HTERT RPE-1 (cell line): Measurements from ENCODE around the gene ANKRD60.

ENCODE experiments used
- in situ Hi-C: fragments of 300-500 bp; cut with MboI; formaldehyde crosslinking; loops from 4 replicates; pipeline ENCODE4 v1.14.3; 2020; ENCODE audit warnings: low sequenced_read_pairs

The ANKRD60 gene

GRCh38 chr20:58196402-58197184 lies 31.9 kb downstream of the ANKRD60 start:
- in situ Hi-C loops = no loop called here

DNA sequence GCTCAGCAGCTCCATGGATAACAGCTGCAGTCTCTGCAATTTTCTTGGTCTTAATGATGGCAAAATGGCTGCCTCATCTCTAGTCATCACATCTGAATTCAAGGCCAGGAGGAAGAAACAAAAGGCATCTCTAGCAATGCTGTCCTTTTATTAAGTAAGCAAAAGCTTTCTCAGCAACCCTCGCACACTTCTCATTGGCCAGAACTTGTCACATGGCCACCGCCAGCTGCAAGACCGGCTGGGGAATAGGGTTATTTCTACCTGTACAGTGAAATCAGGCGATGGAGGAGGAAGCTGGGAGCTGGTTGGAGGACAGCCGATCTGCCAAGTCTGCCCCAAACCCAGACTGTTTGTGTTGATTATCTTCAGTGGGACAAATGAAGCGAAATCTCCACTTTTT lies 33.4 kb downstream of the ANKRD60 start:
- in situ Hi-C loops = no loop called here

DNA sequence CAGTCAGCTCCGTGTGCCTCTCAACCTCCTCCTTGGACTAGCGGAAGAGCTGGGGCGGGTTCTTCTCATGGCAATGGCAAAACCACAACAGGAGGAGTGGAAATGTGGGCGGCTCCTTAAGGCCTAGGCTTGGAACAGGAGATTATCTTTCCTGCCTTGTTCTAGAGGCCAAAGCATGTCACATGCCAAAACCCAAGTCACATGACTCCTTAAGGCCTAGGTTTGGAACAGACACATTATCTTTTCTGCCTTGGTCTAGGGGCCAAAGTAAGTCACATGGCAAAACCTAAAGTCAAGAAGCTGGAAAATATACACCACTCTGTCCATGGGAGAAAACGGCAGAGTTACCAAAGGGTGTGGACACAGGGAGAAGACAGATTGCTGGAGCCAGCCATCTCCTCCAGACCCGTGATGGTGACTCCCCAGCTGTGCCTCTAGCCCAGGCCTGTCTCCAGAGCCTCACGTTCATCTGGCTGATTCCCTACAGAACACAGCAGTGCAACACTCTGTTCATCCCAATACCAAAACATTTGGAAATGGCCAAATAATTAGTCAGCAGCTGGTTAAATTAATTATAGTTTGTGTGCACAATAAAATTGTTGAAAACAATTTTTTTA lies 34.2 kb downstream of the ANKRD60 start:
- in situ Hi-C loops = no loop called here

DNA sequence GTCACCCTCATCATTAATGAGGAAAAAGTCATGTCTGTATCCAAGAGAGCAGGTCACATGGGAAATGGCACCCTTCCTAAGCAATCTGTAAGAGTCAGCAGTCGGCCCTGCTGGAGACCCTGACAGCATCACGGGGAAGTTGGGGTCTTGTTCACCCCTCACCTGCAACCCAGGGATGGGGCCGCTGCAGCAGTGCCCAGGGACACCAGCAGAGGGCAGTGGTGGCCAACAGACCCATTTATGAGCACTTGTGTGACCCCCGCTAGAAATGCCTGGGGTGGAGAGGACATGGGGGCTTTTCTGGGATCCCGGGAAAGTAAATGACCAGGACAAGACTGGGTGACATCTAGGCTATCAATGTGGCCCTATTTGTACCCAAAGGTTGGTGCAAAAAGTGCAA lies 35.9 kb downstream of the ANKRD60 start:
- in situ Hi-C loops = no loop called here

DNA sequence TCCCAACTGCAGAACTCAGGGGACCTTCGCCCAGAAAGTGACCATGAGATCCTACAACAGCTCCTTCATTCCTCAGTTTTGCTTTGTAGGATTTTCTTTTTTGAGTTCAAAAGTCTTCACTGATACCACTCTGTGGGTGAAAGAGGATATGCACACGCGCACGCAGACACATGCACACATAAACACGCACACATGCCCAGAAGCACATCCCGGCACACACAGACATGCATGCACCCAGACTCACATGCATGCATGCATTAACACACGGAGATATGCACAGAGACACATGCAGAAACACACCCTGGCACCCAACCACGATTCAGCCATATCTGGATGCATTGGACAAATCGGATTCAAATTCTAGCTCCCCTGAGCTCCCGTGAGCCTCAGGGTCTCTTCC lies 36.4 kb downstream of the ANKRD60 start:
- in situ Hi-C loops = no loop called here

GRCh38 chr20:58188527-58188926 lies 39.9 kb downstream of the ANKRD60 start:
- in situ Hi-C loops = no loop called here

DNA sequence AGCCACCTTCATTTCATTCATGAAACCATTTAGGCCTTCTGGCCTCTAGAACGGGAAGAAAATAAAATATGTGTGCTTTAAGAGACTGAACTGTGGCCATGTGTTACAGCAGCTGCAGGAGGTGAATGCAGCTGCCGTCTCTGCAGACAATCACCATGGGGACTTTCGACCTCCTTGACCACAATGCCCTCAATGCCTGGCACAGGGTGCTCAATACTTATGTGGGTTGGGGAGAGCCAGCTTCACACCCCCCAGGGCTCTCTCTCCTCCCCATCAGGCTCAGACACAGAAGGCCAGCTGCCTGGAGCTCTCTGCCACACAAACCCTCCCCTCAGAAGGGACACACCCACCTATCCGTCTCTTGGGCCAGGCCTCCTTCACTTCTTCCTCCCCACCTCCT lies 43.5 kb downstream of the ANKRD60 start:
- in situ Hi-C loops = no loop called here

DNA sequence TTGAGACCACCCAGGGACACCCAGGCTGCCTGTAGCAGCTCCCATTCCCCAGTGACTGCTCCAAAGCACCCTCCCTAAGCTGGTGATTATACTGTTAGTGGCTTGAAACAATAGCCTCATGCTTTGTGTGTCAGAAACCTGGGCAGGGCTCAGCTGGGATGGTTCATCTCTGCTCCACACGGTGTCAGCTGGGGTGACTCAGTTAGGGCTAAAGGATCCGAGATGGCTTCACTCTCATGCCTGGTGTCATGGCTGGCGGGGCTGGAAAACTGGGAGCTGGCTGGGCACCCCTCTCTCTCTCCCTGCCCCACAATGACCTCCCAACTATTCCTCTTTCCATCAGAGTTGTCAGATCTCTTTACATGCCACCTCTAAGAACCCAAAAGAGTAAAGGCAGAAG lies 44.4 kb downstream of the ANKRD60 start:
- in situ Hi-C loops = no loop called here

DNA sequence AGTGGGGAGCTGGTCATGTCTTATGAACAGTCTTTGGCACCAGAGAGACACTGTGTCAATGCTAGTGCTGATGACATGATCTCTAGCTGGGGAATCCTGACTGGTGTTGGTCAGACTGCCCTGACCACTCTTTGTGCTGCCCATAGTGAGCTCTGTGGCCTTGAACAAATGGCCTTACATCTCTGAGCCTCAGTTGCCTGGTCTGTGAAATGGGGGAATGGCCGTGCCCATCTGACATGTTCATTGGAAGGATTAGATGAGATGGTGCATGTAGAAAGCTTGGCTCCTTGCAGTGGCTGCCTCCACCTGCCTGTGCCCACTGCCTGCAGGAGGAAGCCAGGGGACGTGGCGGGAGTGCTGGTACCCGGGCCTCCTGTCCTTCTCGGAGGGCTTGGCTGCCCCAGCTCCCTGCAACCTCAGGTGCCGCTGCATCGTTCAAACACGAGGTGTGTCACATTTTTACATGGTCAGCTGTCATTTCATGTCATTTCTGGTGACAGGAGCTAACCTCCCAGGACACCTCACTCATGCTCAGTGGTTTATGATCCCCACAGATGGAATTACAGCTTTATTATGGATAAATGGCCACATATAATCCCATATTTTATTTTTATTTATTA lies 45.8 kb downstream of the ANKRD60 start:
- in situ Hi-C loops = no loop called here

DNA sequence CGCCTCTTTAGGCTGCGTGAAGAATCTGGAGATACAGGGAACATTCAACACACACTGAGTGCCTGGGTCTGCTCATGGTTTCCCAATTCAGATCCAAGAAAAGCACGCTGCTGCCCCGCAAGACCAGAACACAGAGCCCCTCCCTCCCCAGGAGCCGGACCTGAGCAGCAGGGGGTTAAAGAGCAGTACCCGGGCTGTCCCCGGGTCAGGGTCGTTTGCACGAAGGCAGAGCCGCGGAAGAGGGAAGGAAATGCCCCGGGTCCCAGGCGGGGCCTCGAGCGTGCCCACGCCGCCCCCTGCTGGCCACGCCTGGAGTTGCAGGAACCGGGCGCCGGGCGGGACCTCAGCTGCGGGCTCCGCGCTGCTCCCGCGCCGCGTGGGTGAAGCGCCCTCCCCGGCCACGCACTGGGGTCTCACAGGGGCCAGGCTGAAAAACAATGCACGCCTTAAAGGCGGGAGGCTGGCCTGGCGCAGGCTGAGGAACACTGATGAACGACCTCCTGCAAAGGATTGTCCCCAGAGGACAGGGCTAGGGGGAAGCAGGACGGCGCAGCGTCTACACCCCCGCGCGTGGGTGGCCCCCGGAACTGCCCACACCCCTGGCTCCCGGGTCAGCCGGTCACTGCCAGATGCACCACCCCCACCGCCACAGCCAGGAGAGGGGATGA lies 48.9 kb downstream of the ANKRD60 start:
- in situ Hi-C loops = no loop called here

GRCh38 chr20:58179083-58179431 lies 49.4 kb downstream of the ANKRD60 start:
- in situ Hi-C loops = no loop called here

- in situ Hi-C loops = no loop called here
These were observed 50.7 kb downstream of the ANKRD60 start for GRCh38 chr20:58177799-58178198.

- in situ Hi-C loops = no loop called here
These were observed 52.6 kb downstream of the ANKRD60 start for GRCh38 chr20:58175836-58176235.

- in situ Hi-C loops = no loop called here
These were observed 53.0 kb downstream of the ANKRD60 start for GRCh38 chr20:58175425-58175824.

GRCh38 chr20:58174708-58175280 lies 53.7 kb downstream of the ANKRD60 start:
- in situ Hi-C loops = no loop called here

DNA sequence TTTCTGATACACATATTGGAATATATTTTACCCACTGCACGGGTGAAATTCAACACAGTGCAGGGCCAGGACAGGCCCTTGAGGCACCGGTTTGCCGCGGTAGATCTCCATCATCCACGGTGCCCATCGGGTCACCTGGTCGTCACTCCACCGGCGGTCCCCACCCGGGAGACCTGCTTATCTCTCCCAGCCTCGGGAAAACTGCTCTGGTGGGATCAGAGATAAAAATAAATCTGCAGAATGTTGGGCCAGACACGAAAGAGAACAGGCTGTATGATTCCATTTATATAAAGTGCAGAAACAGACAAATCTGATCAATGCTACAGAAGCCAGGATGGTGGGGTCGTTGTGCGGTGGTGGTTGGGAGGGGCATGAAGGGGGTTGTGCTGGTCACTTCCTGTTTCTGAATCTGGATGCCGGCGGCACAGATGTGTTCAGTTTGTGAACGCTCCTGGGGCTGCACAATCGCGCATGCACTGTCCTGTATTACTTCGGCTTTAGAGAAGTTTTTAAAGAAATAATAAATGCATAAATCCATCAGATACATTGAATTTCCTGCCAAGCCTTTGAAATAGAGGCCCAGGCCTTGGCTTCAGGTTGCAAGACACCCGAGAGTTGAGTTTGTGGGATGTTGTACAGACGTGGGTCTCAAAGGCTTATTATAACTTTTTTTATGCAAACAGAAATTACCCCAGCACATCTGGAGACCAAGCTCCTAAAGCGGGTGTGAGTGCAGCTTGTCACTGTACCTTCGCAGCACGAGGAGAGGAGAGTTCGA lies 54.3 kb downstream of the ANKRD60 start:
- in situ Hi-C loops = no loop called here

DNA sequence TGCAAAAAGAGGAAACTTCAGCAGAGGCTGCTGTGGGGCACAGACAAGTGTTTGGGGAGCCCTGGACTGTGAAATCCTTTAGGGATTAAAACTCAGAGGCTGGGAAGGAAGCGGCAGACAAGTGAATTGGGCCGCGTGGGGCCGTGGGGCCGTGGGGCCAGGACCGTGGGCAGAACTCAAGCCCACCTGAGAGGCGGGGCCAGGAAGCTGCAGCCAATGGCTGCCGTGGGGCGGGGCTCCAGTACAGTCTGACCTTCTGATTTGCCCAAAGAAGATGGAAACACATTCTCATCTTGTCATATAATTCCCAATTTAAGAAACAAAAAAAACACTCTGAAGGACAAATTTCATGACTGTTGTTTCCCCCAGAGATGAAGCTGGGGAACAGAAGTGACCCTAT lies 55.4 kb downstream of the ANKRD60 start:
- in situ Hi-C loops = no loop called here

- in situ Hi-C loops = no loop called here
These were observed 56.5 kb downstream of the ANKRD60 start for GRCh38 chr20:58171796-58172425.

GRCh38 chr20:58169450-58169849 lies 59.0 kb downstream of the ANKRD60 start:
- in situ Hi-C loops = no loop called here

DNA sequence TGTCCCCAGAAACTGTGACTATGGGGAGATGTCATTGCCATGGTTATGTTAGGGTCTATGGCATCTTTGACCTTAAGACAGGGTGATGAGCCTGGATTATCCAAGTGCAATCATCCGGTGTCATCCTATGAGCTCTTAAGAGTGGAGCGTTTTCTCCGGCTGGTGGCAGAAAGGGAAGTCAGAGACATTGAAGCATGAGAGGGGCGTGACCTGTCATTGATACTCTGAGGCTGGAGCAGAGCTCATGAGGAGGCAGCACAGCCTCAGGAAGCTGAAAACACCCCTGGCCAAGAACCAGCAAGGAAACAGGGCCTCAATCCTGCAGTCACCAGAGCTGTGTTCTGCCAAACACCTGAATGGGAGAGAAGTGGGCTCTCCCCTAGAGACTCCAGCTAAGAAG lies 59.6 kb downstream of the ANKRD60 start:
- in situ Hi-C loops = no loop called here
